MV-4-11 (cell line): ENCODE data around the gene RNU1-4.
"Not testable (repeated sequence)": the region's sequence is repeated elsewhere in the genome, so short reads cannot be mapped to it uniquely, and the experiment has no call there.

Experiments used
- DNase-seq: peaks from one replicate; lab custom pipeline; 2025; lab: John Stamatoyannopoulos, UW

Gene RNU1-4

DNA sequence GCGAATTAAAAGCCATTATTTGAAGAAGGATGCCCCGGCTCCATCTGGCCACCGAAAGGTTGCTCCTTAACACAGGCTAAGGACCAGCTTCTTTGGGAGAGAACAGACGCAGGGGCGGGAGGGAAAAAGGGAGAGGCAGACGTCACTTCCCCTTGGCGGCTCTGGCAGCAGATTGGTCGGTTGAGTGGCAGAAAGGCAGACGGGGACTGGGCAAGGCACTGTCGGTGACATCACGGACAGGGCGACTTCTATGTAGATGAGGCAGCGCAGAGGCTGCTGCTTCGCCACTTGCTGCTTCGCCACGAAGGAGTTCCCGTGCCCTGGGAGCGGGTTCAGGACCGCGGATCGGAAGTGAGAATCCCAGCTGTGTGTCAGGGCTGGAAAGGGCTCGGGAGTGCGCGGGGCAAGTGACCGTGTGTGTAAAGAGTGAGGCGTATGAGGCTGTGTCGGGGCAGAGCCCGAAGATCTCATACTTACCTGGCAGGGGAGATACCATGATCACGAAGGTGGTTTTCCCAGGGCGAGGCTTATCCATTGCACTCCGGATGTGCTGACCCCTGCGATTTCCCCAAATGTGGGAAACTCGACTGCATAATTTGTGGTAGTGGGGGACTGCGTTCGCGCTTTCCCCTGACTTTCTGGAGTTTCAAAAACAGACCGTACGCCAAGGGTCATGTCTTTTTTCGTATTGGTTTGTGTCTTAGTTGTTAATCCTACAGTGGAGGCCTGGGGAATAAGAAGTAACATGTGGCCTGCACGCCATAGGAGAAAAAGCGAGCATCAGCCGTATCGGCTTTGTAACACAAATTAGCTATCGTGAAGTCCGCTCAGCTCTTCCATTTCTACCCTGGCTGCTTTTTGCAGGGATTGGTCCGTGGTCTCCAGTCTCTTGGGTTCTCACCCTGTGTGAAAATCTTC, at the start of gene RNU1-4:
TSS of gene RNU1-4 (plus strand) at position 470 of the 918 bp plus-strand sequence.
- DNase-seq = not testable (repeated sequence)

DNA sequence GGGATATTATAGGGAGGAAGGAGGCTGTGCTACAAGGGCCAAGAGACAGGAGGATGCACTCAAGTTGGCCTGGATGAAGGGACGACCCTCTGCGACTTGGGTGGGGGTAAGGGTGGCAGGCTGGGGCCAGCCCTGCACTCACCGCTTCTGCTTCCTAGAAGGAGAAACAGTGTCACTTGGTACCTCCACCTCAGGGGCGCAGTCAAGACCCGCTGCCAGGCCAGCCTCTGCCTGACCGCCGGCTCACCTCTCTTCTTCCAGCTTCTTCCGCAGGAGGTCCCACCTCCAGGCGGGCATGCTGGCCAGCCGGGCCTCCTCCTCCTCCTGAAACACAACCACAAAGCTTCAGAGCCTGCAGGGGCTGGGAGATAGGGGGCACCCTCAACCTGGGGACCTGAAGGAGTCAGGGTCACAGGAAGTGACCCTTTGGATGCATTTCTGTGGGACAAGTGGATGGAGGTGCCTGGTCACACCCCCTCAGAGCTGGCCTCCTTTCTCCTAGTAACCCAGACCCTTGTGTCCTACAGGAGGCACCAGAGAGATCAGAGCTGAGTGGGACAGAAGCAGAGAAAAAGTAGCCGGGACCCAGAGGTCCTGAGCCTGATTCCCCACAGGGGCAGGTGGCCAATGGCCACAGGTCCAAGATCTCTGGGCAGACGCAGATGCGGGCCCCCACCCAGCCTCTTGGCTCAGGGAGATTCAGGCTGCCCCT, 49.2 kb upstream of the RNU1-4 start:
- not testable (repeated sequence) for DNase-seq

DNA sequence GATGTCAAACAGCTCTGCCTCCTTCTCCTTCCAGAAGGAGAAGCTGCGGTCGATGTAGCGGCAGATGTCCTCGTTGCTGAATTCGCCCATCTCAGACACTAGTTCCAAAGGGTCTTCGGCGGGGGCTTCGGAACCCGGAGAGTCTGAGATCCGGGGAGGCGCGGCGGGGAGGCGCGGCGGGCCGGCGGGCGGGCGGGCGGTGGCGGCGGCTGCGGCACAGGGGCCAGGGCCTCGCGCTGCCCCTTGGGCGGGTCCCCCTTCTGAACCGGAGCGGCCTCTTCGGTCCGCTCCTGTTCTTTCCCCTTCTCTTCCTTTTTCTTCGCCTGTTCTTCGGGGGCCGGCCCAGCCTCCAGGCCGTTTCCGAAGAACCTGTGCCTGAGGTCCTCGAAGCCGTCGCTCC, 48.0 kb upstream of the RNU1-4 start:
- not testable (repeated sequence) for DNase-seq

DNA sequence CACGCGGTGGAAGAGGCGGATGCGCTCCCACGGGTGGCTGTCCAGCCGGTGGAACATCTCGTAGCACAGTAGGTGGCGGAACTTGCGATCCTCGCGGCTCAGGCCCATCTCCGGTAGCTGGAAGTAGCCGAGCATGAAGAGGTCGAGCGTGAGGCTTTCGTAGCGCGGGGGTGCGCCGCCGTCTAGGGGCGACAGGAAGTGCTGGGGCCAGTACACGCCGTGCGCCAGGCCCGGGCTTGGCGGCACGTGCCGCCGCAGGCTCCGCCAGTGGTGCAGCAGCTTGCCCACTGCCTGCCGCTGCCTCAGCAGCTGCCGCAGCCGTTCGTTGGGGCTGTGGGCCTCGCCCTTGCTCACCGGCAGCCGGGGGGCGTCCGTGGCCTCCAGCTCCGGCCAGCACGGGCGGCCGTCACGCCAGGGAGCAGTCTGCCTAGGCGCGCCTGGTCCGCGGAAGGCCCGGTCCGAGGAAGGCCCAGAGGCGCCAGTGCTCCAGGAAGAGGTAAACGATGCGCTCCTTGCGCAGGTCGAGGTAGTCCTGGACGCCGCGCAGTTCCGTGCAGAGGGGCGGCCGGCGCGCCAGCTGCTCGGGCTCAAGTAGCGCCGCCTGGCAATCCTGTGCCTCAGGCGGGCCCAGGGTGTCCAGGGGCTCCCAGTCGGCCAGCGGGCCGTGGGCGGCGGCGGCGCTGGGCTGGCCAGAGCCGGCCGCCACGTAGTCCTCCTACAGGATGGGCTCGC, 47.4 kb upstream of the RNU1-4 start:
- DNase-seq = not testable (repeated sequence)

DNA sequence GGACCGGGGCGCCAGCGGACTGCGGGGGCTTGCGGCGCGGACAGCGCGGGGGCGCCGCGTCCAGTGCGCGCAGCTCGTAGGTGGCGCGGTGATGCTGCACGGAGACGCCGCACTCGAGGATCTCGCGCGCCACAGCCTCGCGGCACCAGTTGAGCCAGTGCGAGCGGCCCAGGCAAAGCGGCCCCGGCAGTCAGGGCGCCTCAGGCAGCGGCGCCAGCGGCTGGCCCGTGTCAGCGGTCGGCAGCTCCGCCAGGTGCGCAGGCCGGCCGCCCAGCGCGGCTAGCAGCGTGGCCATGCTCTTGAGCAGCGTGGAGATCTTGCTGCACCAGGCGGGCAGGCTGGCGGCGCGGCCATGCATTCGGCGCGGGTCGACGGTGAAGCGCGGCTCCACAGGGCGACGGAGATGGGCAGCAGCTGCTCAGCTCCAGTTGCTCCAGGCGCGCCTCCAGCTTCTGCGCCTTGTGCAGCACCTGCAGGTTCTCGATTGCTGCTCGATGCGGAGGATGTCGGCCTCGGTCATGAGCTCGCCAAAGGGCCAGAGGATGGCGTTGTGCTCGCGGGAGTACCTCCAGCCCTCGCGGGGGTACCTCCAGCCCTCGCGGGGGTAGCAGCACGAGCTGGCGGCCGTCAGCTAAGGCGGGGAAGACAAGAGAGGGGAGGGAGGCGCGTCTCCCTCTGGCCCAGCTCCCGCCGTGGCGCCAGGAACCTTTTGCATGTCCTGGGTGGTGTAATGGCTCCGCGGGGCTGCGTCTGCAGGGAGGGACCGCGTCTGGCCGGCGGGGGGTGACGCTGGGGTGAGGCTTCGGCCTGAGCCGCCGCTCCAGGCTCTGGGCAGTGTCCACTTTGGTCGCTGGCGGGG, 46.6 kb upstream of the RNU1-4 start:
- not testable (repeated sequence) for DNase-seq

DNA sequence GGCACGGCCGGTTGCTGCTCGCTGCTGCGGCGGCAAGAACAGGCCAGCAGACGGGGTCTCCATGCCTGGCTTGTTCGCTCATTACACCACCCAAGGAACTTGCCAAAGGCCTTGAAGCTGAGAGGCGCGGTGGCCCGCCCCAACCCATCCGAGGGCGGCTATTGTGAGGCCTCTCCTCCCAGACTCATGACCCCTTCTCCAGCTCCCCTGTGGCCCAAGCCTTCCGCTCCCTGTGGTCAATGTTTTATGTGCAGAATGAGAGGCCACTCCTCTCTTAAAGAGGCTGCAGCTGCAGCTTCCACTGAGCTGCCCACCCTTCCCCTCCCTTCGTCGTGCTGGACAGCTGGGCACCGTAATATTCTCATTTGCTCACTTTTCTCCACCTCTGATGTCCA, 46.0 kb upstream of the RNU1-4 start:
- DNase-seq = not testable (repeated sequence)

DNA sequence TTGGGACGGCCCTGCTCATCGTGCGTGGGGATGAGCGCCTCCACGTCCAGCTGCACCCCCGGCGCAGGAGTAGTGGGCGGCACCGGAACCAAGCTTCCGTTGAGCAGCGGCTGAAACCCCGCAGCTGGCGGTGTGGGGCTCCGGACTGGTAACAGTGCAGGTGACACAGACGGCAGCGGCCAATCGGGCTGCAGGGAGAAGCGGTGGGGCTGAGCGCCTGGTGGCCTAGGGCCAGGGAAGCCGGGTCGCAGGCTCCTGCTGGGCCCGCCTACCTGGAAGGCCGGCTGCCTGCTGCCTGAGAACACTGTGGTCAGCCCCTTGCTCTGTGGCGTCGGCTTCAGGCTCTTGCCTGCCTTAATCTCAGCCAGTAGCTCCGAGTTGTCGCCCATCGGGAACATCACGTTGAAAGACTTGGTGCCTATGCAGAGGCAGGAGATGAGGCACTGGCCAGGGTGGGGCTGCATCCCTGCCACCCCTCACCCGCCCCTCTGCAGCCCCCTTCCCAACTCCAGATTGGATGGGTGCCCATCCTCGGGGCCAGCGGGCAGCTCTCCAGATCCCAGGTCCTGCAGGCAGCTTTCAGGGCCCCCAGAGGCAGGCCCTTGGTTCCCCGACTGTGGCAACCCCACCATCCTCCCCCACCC, 43.7 kb upstream of the RNU1-4 start:
- DNase-seq = not testable (repeated sequence)

DNA sequence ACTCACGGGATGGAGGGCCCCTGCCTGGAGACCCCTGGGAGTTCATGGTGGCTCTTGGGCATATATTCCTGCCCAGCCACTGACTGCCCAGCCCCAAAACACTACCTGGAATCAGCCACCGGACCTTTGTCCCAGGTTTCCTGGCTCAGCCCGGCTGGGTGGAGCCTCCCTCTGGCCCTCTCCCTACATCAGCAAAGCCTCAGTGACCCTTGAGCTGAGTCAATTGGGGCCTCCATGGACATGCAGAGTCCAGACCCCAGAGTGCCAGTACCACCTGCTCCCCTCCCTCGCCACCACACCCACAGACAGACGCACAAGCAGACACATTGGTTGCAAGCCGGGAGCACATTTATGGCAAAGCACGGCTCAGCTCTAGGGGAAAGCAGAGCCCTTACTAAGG, 43.2 kb upstream of the RNU1-4 start:
- not testable (repeated sequence) for DNase-seq

DNA sequence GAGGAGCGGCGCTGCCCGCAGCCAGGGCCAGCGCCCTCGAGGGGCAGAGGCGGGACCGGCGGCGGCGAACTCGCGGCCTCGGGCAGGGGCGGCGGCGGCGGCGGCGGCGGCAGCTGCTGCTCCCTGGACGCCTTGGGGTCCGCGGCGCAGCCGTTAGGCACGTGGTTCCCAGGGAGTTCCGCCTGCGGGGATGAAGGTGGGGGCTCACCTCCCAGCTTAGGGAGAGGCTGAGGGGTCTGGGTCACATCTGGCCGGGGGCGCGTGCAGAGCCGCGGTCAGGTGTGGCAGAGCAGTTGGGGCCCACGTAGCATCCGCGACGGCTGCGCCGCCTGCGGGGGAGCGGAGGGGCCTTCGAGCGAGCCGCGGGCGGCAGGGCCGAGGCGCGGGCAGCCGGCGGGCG, 40.9 kb upstream of the RNU1-4 start:
- not testable (repeated sequence) for DNase-seq

DNA sequence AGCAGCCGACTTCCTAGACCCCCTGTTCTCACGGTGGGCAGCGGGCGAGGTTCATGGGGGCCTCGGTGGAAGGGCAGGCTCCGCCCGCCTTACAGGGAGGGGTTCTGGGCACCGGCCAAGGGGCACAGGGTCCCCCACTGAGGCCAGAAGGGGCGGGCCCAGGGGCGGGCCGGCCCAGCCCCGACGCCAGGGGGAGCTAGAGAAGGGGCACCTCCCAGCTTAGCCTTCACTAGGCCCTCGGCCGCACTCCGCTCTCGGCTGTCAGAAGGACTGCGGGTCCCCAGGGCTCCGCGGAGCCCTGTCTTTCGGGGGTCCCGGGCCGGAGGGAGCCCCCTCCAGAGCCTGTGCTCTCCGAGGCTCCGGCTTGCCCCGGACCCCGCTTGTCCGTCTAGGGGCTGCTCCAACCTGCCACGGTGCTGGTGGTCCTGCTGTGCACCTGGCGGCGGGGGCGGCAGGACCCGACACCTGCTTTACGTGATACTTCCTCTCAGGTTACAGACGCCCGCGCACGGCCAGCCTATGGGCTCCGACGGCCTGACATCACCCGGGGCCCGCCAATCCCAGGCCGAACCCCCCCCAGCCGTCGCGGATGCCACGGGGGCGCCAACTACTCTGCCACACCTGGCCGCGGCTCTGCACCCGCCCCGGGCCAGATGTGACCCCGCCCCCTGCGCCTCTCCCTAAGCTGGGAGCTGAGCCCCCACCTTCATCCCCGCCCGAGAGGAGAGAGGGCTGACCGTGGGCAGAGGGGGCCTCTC, 40.0 kb upstream of the RNU1-4 start:
- not testable (repeated sequence) for DNase-seq

DNA sequence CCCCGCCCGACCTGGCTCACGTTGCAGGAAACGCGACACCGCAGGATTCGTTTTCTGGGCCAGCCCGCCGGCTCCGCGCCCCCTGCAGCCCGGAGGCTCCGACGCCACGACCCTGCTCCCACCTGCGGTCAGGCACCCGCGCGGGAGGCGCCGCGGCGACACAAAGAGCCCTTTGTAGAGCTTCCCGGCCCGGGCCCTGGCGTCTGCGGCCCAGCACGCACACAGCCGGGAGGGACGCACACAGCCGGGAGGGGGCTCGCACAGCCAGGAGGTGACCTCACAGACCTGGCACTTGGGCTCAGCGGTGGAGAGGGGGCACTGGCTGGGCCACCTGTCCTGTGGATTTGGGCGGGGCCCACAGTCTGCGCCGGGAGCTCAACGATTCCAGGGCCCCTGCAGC, 39.1 kb upstream of the RNU1-4 start:
- DNase-seq = not testable (repeated sequence)

DNA sequence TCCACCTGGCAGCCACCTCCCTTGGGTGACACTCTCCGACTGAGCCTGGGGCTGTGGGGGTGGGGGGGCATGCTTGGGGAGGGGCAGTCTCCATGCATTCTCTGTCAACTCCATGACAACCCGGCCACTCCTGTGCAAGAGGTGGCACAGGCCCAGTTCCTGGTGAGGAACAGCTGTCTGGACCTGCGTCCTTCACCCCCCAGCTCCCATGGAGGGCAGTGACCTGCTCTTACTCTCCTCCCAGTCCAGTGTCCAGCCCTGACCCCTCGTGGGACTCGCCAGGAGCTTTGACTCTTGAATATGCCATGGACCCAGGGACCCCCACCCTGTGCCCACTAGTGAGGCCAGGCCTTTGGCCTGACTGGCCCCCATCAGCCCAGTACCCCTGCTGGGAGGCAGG, 38.0 kb upstream of the RNU1-4 start:
- DNase-seq = not testable (repeated sequence)

DNA sequence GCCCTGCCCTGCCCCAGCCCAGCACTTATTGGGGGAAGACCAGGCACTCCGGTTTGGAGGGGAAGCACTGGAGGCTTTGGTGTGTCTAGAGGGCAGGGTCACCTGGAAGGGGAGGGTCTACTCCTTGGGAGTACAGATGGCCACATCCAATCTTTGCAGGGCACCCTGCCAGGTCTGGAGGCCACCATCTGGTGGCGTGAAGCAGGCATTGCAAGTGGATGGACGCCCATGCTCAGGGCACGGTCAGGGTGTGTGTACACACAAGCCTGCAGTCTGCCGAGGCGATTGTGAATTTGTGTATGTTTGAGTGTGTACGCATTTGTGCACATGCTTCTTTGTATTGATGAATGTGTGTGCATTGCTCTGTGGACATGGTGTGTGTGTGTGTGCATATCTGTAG, 37.2 kb upstream of the RNU1-4 start:
- not testable (repeated sequence) for DNase-seq

DNA sequence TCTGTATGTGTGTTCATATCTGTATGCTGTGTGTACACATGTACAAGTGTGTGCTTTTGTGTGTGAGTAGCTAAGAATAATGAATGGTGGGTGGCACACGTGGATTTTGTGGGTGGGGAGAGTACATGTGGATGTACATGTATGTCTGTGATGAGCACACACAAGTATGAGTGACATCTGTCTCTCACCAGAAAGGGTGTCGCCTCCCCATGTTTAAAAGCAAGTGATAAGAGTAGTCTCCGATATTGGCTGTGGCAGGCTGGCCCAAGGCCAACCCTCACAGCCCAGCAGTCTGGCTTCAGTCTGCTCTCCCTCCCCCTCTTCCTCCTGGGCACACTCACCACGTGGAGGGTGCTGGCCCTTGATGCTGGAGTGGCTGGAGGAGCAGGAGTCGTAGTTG, 36.7 kb upstream of the RNU1-4 start:
- DNase-seq = not testable (repeated sequence)

DNA sequence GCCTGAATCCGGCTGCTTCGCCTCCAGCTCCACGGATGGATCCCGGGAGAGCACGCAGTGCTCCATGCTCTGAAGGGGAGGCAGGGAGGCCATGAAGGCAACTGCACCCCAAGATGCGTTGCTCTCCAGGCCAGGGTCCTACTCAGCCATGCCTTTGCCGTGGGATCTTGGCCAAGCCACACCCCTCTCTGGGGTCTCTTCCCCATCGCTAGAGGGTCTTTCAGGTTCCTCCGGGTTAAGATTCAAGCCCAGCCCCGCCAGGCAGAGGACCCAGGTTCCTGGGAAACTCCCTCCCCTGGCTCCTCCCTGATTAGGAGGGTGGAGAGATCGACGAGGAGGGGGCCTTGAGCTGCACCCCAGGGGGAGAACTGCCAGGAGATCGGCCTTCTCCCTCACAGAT, 36.2 kb upstream of the RNU1-4 start:
- not testable (repeated sequence) for DNase-seq

DNA sequence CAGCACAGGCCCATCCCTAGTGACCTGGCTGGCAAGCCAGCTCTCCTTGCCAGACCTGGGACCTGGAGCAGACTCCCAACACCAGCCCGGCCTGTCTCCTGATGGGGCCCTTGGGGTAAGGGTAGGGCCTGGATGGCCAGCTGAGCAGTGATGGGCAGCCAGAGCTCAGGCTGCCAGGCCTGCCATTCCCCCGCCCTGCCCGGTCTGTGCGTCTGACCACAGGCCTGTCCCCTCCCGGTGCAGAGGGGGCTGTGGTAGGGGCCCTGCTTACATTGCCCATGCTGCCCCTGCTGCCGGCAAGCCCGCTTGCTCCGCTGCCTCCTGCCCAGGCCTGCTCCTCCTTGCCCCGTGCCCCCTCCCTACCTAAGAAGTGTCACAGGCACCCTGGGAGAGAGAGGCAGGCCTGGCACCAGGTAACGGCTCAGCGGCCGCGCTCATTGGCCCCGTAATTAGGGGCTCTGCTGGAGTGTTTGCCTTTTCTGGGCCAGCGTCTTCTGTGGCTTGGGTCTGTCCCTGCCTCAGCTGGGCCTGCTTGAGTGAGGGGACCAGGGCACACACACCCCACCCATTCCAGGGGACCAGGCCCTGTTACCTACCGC, 35.7 kb upstream of the RNU1-4 start:
- not testable (repeated sequence) for DNase-seq

DNA sequence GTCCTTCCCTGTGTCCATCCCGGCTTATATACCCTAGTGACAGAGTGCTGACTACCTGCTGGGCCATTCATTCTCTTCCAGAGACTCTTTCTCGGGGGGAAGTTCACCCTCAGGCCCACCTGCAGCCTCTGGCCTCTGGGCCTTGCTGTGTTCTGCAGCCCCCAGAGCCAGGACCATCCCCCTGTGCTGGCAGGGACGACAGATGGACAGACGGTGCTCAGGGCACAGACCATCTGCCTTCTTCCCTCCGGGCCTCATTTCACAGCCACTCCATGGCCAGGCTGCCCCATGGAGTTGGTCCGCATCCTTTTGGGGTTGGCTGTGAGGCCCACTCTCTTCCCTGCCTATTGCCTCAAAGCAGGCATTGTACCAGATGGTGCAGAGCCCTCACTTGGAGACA, 34.0 kb upstream of the RNU1-4 start:
- DNase-seq = not testable (repeated sequence)

DNA sequence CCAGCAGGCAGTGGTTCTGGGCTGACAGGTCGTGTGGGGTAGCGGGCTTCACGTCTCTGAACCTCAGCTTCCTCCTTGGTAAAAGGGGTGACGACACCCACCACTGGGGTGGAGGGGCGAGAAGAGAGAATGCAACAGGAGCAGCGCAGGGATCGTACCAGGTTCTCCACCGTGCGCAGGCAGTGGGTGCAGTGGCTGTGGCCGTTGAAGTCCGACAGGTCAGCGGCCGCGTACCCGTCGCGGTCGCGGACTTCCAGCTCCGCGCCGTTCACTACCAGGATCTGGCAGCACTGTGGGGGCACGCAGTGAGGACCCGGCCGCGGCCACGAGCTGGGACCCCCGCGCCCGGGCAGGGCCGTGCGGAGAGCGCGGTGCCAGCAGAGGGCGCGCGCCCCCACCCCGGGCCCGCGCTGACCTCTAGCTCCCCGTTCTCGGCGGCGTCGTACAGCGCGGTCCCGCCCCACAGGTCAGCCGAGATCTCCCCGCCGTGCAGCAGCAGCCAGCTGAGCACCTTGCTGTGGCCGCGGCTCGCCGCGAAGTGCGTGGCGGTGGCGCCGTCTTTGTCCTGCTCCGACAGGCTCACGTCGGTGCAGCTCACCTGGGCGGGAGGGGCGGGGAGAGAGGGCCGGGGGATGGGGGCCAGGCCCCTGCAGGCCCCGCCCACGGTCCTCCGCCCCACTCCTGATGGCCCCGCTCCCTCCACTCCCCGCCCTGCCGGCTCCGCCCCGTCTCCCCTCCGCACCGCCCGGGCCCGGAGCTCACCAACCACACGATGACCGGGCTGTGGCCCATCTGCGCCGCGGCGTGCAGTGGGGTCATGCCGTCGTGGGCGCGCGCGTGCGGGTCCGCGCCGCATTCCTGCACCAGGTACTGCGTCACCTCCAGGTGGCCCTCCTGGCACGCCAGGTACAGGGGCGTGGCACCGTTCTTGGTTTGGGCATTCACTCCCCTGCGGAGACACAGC, 32.9 kb upstream of the RNU1-4 start:
- not testable (repeated sequence) for DNase-seq
